Esophagus (tissue), 2 donors: ENCODE results near the gene MAP2K5. TPM values are rescaled to one million over a fixed set of nuclear protein-coding genes. Genes with fewer than 3 reads are reported as not detected.

ENCODE experiments used
- H3K27ac ChIP-seq, 2 donors: one replicate each; pipeline ENCODE4 v1.5.1; 2013; ENCODE audit warnings: low read depth in 2 of 2, mild to moderate bottlenecking in 2 of 2, inconsistent platforms in 1 of 2, low read length in 1 of 2, moderate library complexity in 1 of 2
- H3K27me3 ChIP-seq, 2 donors: one replicate each; pipeline ENCODE4 v1.6.1; 2013; ENCODE audit warnings: low read length in 2 of 2, control low read depth in 1 of 2, mild to moderate bottlenecking in 1 of 2; ENCODE audit not compliant: insufficient read depth in 2 of 2, control insufficient read depth in 1 of 2
- H3K36me3 ChIP-seq, 2 donors: one replicate each; pipeline ENCODE4 v1.6.1; 2013; ENCODE audit warnings: low read length in 1 of 2; ENCODE audit not compliant: control insufficient read depth in 2 of 2, insufficient read depth in 2 of 2
- H3K4me1 ChIP-seq, 2 donors: one replicate each; pipeline ENCODE4 v1.6.1; 2013; ENCODE audit warnings: low read length in 1 of 2; ENCODE audit not compliant: control insufficient read depth in 2 of 2, insufficient read depth in 2 of 2
- H3K4me3 ChIP-seq, 2 donors: one replicate each; pipeline ENCODE4 v1.5.1; 2013; ENCODE audit warnings: low read length in 2 of 2, mild to moderate bottlenecking in 2 of 2, low read depth in 1 of 2, moderate library complexity in 1 of 2
- H3K9me3 ChIP-seq, 2 donors: one replicate each; pipeline ENCODE4 v1.6.1; 2013; ENCODE audit warnings: mild to moderate bottlenecking in 2 of 2, low read depth in 1 of 2, low read length in 1 of 2, moderate library complexity in 1 of 2; ENCODE audit not compliant: control insufficient read depth in 2 of 2, insufficient read depth in 1 of 2
- WGBS, 2 donors: extraction: QIAGEN DNeasy Blood & Tissue Kit; methylation state at CpG; one replicate each; pipeline ENCODE4 v1.1.7; 2013; 5-methylcytosine and 5-hydroxymethylcytosine counted together
- polyA plus RNA-seq, 2 donors: library from polyadenylated mRNA; stranded (reverse); fragments of 200-250 nt; gene quantifications; one replicate each; pipeline ENCODE4 v1.2.3, GENCODE V29; 2013
- donor health status: healthy with polysubstance abuse.
- donor health status: Bipolar disorder and iron deficiency.

Gene MAP2K5
- polyA plus RNA-seq, 2 donors, result 3.2 to 5.0 TPM

- H3K9me3 ChIP-seq, result peaks cover 0 to 2% of the 10 kb centered on the region in 2 donors
- no peak overlapping the region for H3K4me3 ChIP-seq
- peaks cover 11 to 51% of the 10 kb centered on the region in 2 donors for H3K27me3 ChIP-seq
- H3K36me3 ChIP-seq, result no peaks in the 10 kb centered on the region
- H3K27ac ChIP-seq, result no peak overlapping the region
- H3K4me1 ChIP-seq, result peaks cover 33 to 34% of the 10 kb centered on the region in 2 donors
Measured at GRCh38 chr15:67831363-67831762, 288.9 kb downstream of the MAP2K5 start.

- Histone ChIP-seq H3K4me1 (peaks cover 29 to 30% of the 10 kb centered on the region in 2 donors), H3K27me3 (peaks cover 11 to 44% of the 10 kb centered on the region in 2 donors), H3K9me3 (no peaks in the 10 kb centered on the region), H3K36me3 (no peaks in the 10 kb centered on the region), H3K4me3 (no peak overlapping the region), H3K27ac (no peak overlapping the region)
- 42 to 54% methylated on average over 9 of the region's 9 CpGs for WGBS, 2 donors
Measured at GRCh38 chr15:67832031-67832551, 289.6 kb downstream of the MAP2K5 start.

GRCh38 chr15:67832897-67833709, 290.6 kb downstream of the MAP2K5 start:
- Histone ChIP-seq H3K9me3 (no peaks in the 10 kb centered on the region), H3K4me1 (peaks cover 23 to 24% of the 10 kb centered on the region in 2 donors), H3K27ac (no peak overlapping the region), H3K4me3 (peak overlapping the region; percentile 20 to 56), H3K36me3 (no peaks in the 10 kb centered on the region), H3K27me3 (peaks cover 11 to 34% of the 10 kb centered on the region in 2 donors)
- whole genome bisulfite sequencing, 2 donors, result 10 to 16% methylated on average over 32 of the region's 32 CpGs

- H3K27me3 ChIP-seq, result peaks cover 11 to 26% of the 10 kb centered on the region in 2 donors
- H3K4me1 ChIP-seq, result peaks cover 16 to 23% of the 10 kb centered on the region in 2 donors
- peak overlapping the region; percentile 22 to 56 for H3K4me3 ChIP-seq
Measured at GRCh38 chr15:67833710-67834511, 291.4 kb downstream of the MAP2K5 start.

GRCh38 chr15:67834581-67835296, 292.2 kb downstream of the MAP2K5 start:
- 2 to 8% methylated on average over 59 of the region's 59 CpGs for WGBS, 2 donors
- Histone ChIP-seq H3K4me1 (peaks cover 13 to 20% of the 10 kb centered on the region in 2 donors), H3K27ac (no peak overlapping the region), H3K4me3 (peak overlapping the region; percentile 22 to 56), H3K9me3 (no peaks in the 10 kb centered on the region), H3K36me3 (no peaks in the 10 kb centered on the region), H3K27me3 (peaks cover 11 to 21% of the 10 kb centered on the region in 2 donors)

More at GRCh38 chr15:67833710-67834511, 291.4 kb downstream of the MAP2K5 start:
- no peak overlapping the region for H3K27ac ChIP-seq
- 3% methylated on average over 42 to 44 of the region's 44 CpGs for WGBS, 2 donors
- no peaks in the 10 kb centered on the region for H3K36me3 ChIP-seq
- no peaks in the 10 kb centered on the region for H3K9me3 ChIP-seq

- peaks cover 13 to 20% of the 10 kb centered on the region in 2 donors for H3K4me1 ChIP-seq
- 4 to 11% methylated on average over 57 to 59 of the region's 59 CpGs for WGBS, 2 donors
Measured at GRCh38 chr15:67835297-67836133, 293.0 kb downstream of the MAP2K5 start.

GRCh38 chr15:67836134-67836455, 293.6 kb downstream of the MAP2K5 start:
- Histone ChIP-seq H3K27me3 (peaks cover 5 to 14% of the 10 kb centered on the region in 2 donors), H3K27ac (no peak overlapping the region), H3K4me3 (peak overlapping the region; percentile 22 to 56), H3K9me3 (no peaks in the 10 kb centered on the region), H3K4me1 (peaks cover 15 to 20% of the 10 kb centered on the region in 2 donors), H3K36me3 (no peaks in the 10 kb centered on the region)
- WGBS, 2 donors, result 5% methylated on average over 16 of the region's 16 CpGs

More at GRCh38 chr15:67835297-67836133, 293.0 kb downstream of the MAP2K5 start:
- Histone ChIP-seq H3K27ac (no peak overlapping the region), H3K27me3 (peaks cover 11 to 16% of the 10 kb centered on the region in 2 donors), H3K4me3 (peak overlapping the region; percentile 22 to 56), H3K36me3 (no peaks in the 10 kb centered on the region), H3K9me3 (no peaks in the 10 kb centered on the region)

- peaks cover 18 to 20% of the 10 kb centered on the region in 2 donors for H3K4me1 ChIP-seq
- 35 to 36% methylated on average over 8 of the region's 8 CpGs for WGBS, 2 donors
- no peaks in the 10 kb centered on the region for H3K36me3 ChIP-seq
- no peak overlapping the region for H3K27ac ChIP-seq
- peak overlapping the region in 1 of 2 donors; percentile 56 for H3K4me3 ChIP-seq
- H3K27me3 ChIP-seq, result peaks cover 4 to 10% of the 10 kb centered on the region in 2 donors
- no peaks in the 10 kb centered on the region for H3K9me3 ChIP-seq
Measured at GRCh38 chr15:67836477-67836876, 294.0 kb downstream of the MAP2K5 start.
